Spleen (tissue), 7 donors: ENCODE measurements around the gene ONECUT3.

ENCODE experiments used
- CTCF ChIP-seq, 11 experiments: fragments of 200-600 bp in 7 of 11; fragments of 450-650 bp in 4 of 11; sonication (generic) in 4 of 11; IDR thresholded peaks in 8 of 11; conservative IDR thresholded peaks in 3 of 11; 1 replicate in 7 of 11; 2 replicates in 4 of 11; pipeline versions ENCODE4 v1.4.0 to v1.8.0; 2016 to 2021; ENCODE audit warnings: antibody characterized with exemption in 11 of 11, inconsistent platforms in 4 of 11, mild to moderate bottlenecking in 1 of 11
- POLR2A ChIP-seq, 3 donors: fragments of 450-650 bp; IDR thresholded peaks; one replicate each; pipeline ENCODE4 v1.5.1; 2017; ENCODE audit warnings: antibody characterized with exemption in 3 of 3, mild to moderate bottlenecking in 1 of 3
- POLR2AphosphoS5 ChIP-seq, 3 donors: sonication (generic); formaldehyde crosslinking; IDR thresholded peaks; one replicate each; pipeline ENCODE4 v1.5.1; 2017; ENCODE audit warnings: antibody characterized with exemption in 3 of 3
- donor health status: DM: no; HTN: no; CAD: no; lungs with moderate emphysema.
- donor health status: DM: no; HTN: no; CAD: no.
- donor health status: DM: no; HTN: no; CAD: no.

GRCh38 chr19:1758231-1758577 is 4.9 kb downstream of the ONECUT3 start:
- TF ChIP-seq CTCF (IDR thresholded peaks at IDR 0.05 in 8 of 11, conservative IDR thresholded peaks at IDR 0.05 in 3 of 11) (no peak), POLR2A (IDR thresholded peaks at IDR 0.05) (no peak), POLR2AphosphoS5 (IDR thresholded peaks at IDR 0.05) (no peak)
